Activated CD8-positive, alpha-beta memory T cell treated with anti-CD3 and anti-CD28 coated beads, Interleukin-2, amount 50 U/mL, for 24 hours (primary cell): ENCODE measurements around the gene VPS13A.

Experiments used
- DNase-seq: peaks from one replicate; pipeline ENCODE4 v3.0.0-alpha.2; 2020; ENCODE audit errors: extremely low read depth

Gene VPS13A

DNA sequence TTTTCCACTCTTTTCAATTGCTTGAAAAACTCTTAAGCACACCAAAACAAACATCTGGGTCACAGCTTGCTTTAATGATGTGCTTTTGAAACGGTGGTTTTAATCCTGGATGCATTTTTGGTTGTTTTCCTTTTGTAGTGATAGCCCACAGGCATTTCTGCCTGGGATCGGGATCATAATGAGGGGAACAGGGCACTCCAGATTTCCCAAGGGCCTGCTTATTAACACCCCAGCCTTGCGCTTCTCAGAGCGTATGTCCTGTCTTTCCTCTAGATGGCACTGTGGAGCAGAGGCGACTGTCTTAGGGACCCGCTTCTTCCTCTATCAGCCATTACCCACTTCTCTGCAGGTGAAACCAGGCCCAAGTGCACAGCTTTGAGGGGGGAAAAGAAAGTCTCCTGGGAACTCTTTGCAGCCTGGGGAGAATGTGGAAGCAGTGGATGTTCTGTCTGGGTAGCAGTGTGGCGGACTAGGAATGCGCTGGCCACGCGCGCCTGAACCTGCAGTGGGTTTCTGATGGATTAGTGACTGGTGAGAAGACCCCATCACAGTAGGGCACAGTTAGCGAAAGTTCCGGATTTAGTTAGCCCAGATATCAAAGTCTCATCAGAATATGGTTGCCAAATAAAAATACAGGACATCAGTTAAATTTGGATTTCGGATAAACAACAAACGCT lies 280.7 kb downstream of the VPS13A start:
- DNase-seq = peak; percentile 37

DNA sequence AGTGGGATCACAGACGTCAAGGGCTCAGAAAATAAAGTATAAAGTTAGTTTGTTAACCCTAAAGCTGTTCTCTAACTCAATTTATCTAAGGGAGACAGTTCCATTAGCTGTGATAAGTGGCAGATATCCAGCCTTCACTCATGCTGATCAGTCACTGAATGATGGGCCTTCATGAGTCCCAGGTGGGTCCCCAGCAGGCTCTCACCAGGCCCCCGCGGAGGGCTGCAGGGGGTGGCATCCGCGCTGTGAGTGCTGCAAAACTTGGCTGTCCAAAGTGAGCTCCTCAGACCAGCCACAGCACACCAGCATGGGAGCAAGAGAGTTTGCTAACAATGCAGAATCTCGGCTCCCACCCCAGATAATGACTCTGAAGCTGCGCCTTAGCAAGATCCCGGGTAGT lies 283.6 kb downstream of the VPS13A start:
- DNase-seq = no peak

DNA sequence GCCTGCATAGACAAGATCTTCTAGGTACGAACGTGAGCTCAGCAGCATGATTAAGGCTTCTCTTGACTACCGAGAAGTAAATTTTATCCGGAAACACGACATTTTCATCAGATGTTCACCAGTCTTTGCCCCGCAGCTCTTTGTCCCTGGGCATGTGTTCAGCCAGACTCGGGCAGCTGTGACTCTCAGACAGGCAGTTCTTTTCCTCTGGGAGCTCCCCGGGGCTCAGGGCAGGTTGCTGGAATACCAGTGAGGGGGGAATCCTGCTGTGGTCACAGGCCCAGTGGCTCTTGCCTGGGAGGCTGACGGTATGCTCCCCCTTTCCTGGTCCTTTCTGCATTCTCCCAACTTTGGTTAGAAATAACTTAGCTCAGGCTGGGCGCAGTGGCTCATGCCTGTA lies 284.7 kb downstream of the VPS13A start:
- DNase-seq = no peak

DNA sequence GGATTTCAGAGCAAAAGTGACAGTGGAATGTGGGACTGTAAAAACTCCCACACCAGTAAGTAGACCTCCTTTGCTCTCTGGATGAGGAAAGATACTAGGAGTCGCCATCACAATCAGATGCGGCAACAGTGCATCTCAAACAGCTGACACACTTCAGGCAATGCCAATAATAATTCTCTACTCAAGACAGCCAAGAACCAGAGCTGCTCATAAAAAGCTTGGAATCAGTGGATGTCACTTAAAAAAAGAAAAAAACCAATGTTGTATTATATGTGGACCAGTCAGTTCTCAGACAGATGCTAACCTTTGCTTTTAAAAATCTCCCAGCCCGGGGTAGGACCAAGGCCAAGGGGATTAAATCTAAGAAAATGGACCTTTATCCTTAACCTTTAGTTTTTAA lies 285.8 kb downstream of the VPS13A start:
- no peak for DNase-seq

GRCh38 chr9:77464661-77465060 lies 287.3 kb downstream of the VPS13A start:
- DNase-seq = no peak

DNA sequence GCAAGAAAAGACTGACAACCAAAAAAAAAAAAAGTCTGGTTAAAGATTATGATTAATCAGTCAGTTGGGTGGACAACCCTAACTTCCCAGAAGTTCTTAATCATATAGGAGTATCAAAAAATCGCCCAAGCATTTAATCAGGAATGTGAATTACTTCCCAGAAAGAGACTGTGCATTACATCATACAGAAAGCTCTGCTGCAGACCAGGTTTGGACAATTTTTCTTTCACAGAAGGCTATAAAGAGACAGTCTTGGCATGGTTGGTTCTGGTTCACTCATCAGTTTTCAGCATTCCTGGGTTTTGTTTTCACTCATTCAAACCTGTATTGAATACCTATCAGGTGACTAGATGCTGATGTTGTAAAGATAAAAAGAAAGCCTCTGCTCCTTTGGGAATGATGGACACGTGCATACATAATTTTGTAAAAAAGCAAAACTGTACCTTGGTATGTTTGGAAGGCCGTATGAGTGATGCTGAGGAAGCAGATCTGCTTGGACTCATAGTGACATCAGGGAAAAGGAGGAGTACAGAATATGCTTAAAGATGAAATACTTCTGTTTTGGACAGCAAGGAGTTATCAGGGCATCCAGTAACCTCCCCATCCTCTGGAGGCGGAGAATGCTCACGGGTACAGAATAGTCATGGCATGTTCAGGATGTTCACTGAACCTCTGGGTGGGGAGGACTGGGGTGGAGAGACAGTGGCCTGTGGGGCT lies 292.3 kb downstream of the VPS13A start:
- DNase-seq = no peak
